GM23248 (cell line): ENCODE measurements around the gene FARS2. TPM values are rescaled to one million over a fixed set of nuclear protein-coding genes. Genes with fewer than 3 reads are reported as not detected.

Source experiments
- DNase-seq: peaks from one replicate; pipeline ENCODE4 v3.0.0-alpha.2; 2015
- H2AFZ ChIP-seq: fragments of 200-600 bp; sonication (generic); 2 replicates; pipeline ENCODE4 v1.6.1; 2016; ENCODE audit warnings: antibody characterized with exemption
- H3F3A ChIP-seq: fragments of 200-600 bp; sonication (generic); 2 replicates; pipeline ENCODE4 v1.6.1; 2016; ENCODE audit warnings: mild to moderate bottlenecking, antibody characterized with exemption, mixed run types; ENCODE audit not compliant: insufficient read depth
- H3K27ac ChIP-seq: fragments of 200-600 bp; sonication (generic); 2 replicates; pipeline ENCODE4 v1.5.1; 2016; ENCODE audit warnings: mild to moderate bottlenecking
- H3K27me3 ChIP-seq: fragments of 200-600 bp; sonication (generic); replicated peaks from 2 replicates; pipeline ENCODE4 v1.6.1; 2016; ENCODE audit warnings: mild to moderate bottlenecking; ENCODE audit not compliant: insufficient read depth
- H3K36me3 ChIP-seq: fragments of 200-600 bp; sonication (generic); 2 replicates; pipeline ENCODE4 v1.6.1; 2016; ENCODE audit warnings: low read depth, mild to moderate bottlenecking
- H3K4me1 ChIP-seq: fragments of 200-600 bp; sonication (generic); 2 replicates; pipeline ENCODE4 v1.6.1; 2016; ENCODE audit warnings: mild to moderate bottlenecking; ENCODE audit not compliant: insufficient read depth
- H3K4me2 ChIP-seq: fragments of 200-600 bp; sonication (generic); one replicate; pipeline ENCODE4 v1.6.1; 2016; ENCODE audit warnings: mild to moderate bottlenecking; ENCODE audit not compliant: unreplicated experiment
- H3K4me3 ChIP-seq: fragments of 200-600 bp; sonication (generic); 2 replicates; pipeline ENCODE4 v1.5.1; 2016; ENCODE audit warnings: mild to moderate bottlenecking
- H3K79me2 ChIP-seq: fragments of 200-600 bp; sonication (generic); 2 replicates; pipeline ENCODE4 v1.6.1; 2016; ENCODE audit warnings: mild to moderate bottlenecking; ENCODE audit not compliant: insufficient read depth
- H3K9ac ChIP-seq: fragments of 200-600 bp; sonication (generic); 2 replicates; pipeline ENCODE4 v1.6.1; 2016; ENCODE audit warnings: mild to moderate bottlenecking
- H3K9me2 ChIP-seq: fragments of 200-600 bp; sonication (generic); 2 replicates; pipeline ENCODE4 v1.6.1; 2016; ENCODE audit warnings: mixed run types, mild to moderate bottlenecking, moderate library complexity; ENCODE audit not compliant: insufficient read depth
- H3K9me3 ChIP-seq: fragments of 200-600 bp; sonication (generic); one replicate; pipeline ENCODE4 v1.6.1; 2017; ENCODE audit warnings: low read depth
- H4K20me1 ChIP-seq: fragments of 200-600 bp; sonication (generic); 2 replicates; pipeline ENCODE4 v1.6.0; 2016; ENCODE audit not compliant: insufficient read depth
- EZH2 ChIP-seq: fragments of 200-600 bp; sonication (generic); IDR thresholded peaks from 2 replicates; pipeline ENCODE4 v1.6.1; 2018; ENCODE audit warnings: antibody characterized with exemption, mild to moderate bottlenecking; ENCODE audit not compliant: insufficient read depth, poor library complexity, severe bottlenecking
- EZH2phosphoT487 ChIP-seq: fragments of 200-600 bp; sonication (generic); IDR thresholded peaks from 2 replicates; pipeline ENCODE4 v1.6.1; 2018; ENCODE audit warnings: antibody characterized with exemption, moderate library complexity, mild to moderate bottlenecking, low read depth; ENCODE audit not compliant: insufficient read depth
- WGBS, 2 experiments: methylation state at CpG; one replicate each; pipeline ENCODE4 v1.1.6; 2015 to 2017; ENCODE audit warnings: low lambda C conversion rate in 2 of 2, low coverage in 1 of 2; ENCODE audit errors: missing lambda C conversion rate in 2 of 2; 5-methylcytosine and 5-hydroxymethylcytosine counted together
- in situ Hi-C: fragments of 300-500 bp; cut with MboI; formaldehyde crosslinking; loops from 2 replicates; pipeline ENCODE4 v1.15.0; 2020
- polyA plus RNA-seq: library from polyadenylated mRNA; unstranded; fragments of >200 nt; fragmentation: Nextera tagmentation; extraction: Ambion mirVana; gene quantifications from 2 replicates; pipeline ENCODE4 v1.2.1, GENCODE V29; 2016
- total RNA-seq: library from RNA; depleted of rRNA; stranded (reverse); fragments of >200 nt; shearing (Covaris generic); gene quantifications from 2 replicates; pipeline ENCODE4 v1.2.3, GENCODE V29; 2014

Gene FARS2
- total and polyA plus RNA-seq, 2 experiments from 2014 or later = 15.1 to 16.5 TPM

- H3K27ac ChIP-seq = no peak overlapping the region
- peaks cover 24% of the 10 kb centered on the region for H3F3A ChIP-seq
- DNase-seq = no peak
- H3K27me3 ChIP-seq = no peaks in the 10 kb centered on the region
- no peak overlapping the region for H3K4me2 ChIP-seq
- no peak overlapping the region for H3K9ac ChIP-seq
- no peaks in the 10 kb centered on the region for H3K9me2 ChIP-seq
- TF ChIP-seq EZH2 (no peak), EZH2phosphoT487 (no peak)
- no peaks in the 10 kb centered on the region for H3K36me3 ChIP-seq
- H4K20me1 ChIP-seq = no peaks in the 10 kb centered on the region
- H3K9me3 ChIP-seq = no peaks in the 10 kb centered on the region
- no peak overlapping the region for H3K4me3 ChIP-seq
- WGBS, 2 experiments = 66% methylated on average over 5 of the region's 5 CpGs
- H3K79me2 ChIP-seq = no peaks in the 10 kb centered on the region
- H2AFZ ChIP-seq = no peak overlapping the region
- in situ Hi-C loops = no loop called here
- H3K4me1 ChIP-seq = peaks cover 26% of the 10 kb centered on the region
Measured at GRCh38 chr6:5667737-5668136, 406.4 kb downstream of the FARS2 start.

GRCh38 chr6:5670381-5670780, 409.1 kb downstream of the FARS2 start:
- DNase-seq = no peak
- no peaks in the 10 kb centered on the region for H3K79me2 ChIP-seq
- H3K4me2 ChIP-seq = no peak overlapping the region
- no peak for TF ChIP-seq EZH2
- no peak for TF ChIP-seq EZH2phosphoT487
- in situ Hi-C loops = no loop called here
- H2AFZ ChIP-seq = peak overlapping the region; percentile 46
- no peaks in the 10 kb centered on the region for H3K27me3 ChIP-seq
- no peaks in the 10 kb centered on the region for H3K36me3 ChIP-seq
- peaks cover 31% of the 10 kb centered on the region for H3K4me1 ChIP-seq
- H3K4me3 ChIP-seq = no peak overlapping the region
- H3K9ac ChIP-seq = no peak overlapping the region
- no peaks in the 10 kb centered on the region for H3K9me3 ChIP-seq
- no peaks in the 10 kb centered on the region for H3K9me2 ChIP-seq
- H3K27ac ChIP-seq = peak overlapping the region; percentile 84
- H4K20me1 ChIP-seq = no peaks in the 10 kb centered on the region
- H3F3A ChIP-seq = peaks cover 31% of the 10 kb centered on the region
- 89 to 90% methylated on average over 2 of the region's 2 CpGs for WGBS, 2 experiments

GRCh38 chr6:5670811-5671561, 409.7 kb downstream of the FARS2 start:
- WGBS, 2 experiments = 56 to 57% methylated on average over 7 of the region's 7 CpGs
- H3K4me2 ChIP-seq = peak overlapping the region; percentile 85

GRCh38 chr6:5671601-5672559, 410.6 kb downstream of the FARS2 start:
- Histone ChIP-seq H3K4me3 (peak overlapping the region; percentile 55), H3F3A (peaks cover 31% of the 10 kb centered on the region), H3K9me2 (no peaks in the 10 kb centered on the region), H3K9ac (peak overlapping the region; percentile 70), H3K9me3 (no peaks in the 10 kb centered on the region), H2AFZ (peak overlapping the region; percentile 46), H3K79me2 (no peaks in the 10 kb centered on the region), H3K36me3 (no peaks in the 10 kb centered on the region), H3K4me1 (peaks cover 35% of the 10 kb centered on the region), H3K27ac (peak overlapping the region; percentile 84), H3K4me2 (peak overlapping the region; percentile 85), H3K27me3 (no peaks in the 10 kb centered on the region), H4K20me1 (no peaks in the 10 kb centered on the region)
- peak; percentile 78 for DNase-seq
- TF ChIP-seq EZH2 (no peak), EZH2phosphoT487 (no peak)
- in situ Hi-C loops = no loop called here
- 52 to 55% methylated on average over 22 of the region's 22 CpGs for WGBS, 2 experiments

More at GRCh38 chr6:5670811-5671561, 409.7 kb downstream of the FARS2 start:
- H3K4me3 ChIP-seq = no peak overlapping the region
- H3K79me2 ChIP-seq = no peaks in the 10 kb centered on the region
- H3K27me3 ChIP-seq = no peaks in the 10 kb centered on the region
- no peaks in the 10 kb centered on the region for H3K9me3 ChIP-seq
- in situ Hi-C loops = no loop called here
- H4K20me1 ChIP-seq = no peaks in the 10 kb centered on the region
- peak overlapping the region; percentile 70; the same call in 1 of the 2 replicates for H3K9ac ChIP-seq
- H3F3A ChIP-seq = peaks cover 31% of the 10 kb centered on the region
- peaks cover 31% of the 10 kb centered on the region for H3K4me1 ChIP-seq
- no peaks in the 10 kb centered on the region for H3K36me3 ChIP-seq
- peak overlapping the region; percentile 84 for H3K27ac ChIP-seq
- H2AFZ ChIP-seq = peak overlapping the region; percentile 46
- DNase-seq = peak; percentile 69
- TF ChIP-seq EZH2phosphoT487 (no peak), EZH2 (no peak)
- H3K9me2 ChIP-seq = no peaks in the 10 kb centered on the region
